HL-60 (cell line): ENCODE measurements around the gene FIG4.

ENCODE experiments used
- DNase-seq, 2 experiments: peaks; one replicate each; pipeline ENCODE4 v3.0.0-alpha.2; 2010 to 2020; ENCODE audit warnings: low read depth in 1 of 2, low spot score in 1 of 2
- H3K27ac ChIP-seq: fragments of 250-450 bp; sonication (Bioruptor Pico); replicated peaks from 2 replicates; pipeline ENCODE4 v1.5.1; 2020; ENCODE audit warnings: mild to moderate bottlenecking, moderate library complexity
- H3K27me3 ChIP-seq: fragments of 250-450 bp; sonication (Bioruptor Pico); 2 replicates; pipeline ENCODE4 v1.5.1; 2021; ENCODE audit warnings: mild to moderate bottlenecking, moderate library complexity; ENCODE audit not compliant: insufficient read depth, poor library complexity, severe bottlenecking
- H3K4me3 ChIP-seq: replicated peaks from 2 replicates; pipeline ENCODE4 v1.5.1; 2011; ENCODE audit warnings: mild to moderate bottlenecking, control low read depth, low read length; ENCODE audit not compliant: insufficient read depth
- GABPA ChIP-seq: IDR thresholded peaks from 2 replicates; pipeline ENCODE4 v1.6.1; 2012; ENCODE audit warnings: low read depth
- POLR2AphosphoS5 ChIP-seq: IDR thresholded peaks from 2 replicates; pipeline ENCODE4 v1.6.1; 2012; ENCODE audit warnings: low read depth
- SPI1 ChIP-seq: IDR thresholded peaks from 2 replicates; pipeline ENCODE4 v1.6.1; 2012; ENCODE audit warnings: low read depth, mild to moderate bottlenecking, borderline replicate concordance
- TF ChIP-seq, protein P1 (sequence below): IDR thresholded peaks from one replicate; pipeline ENCODE4 v1.5.1; 2011; ENCODE audit warnings: low read length, control low read depth, inconsistent platforms; ENCODE audit not compliant: insufficient read depth
- TF ChIP-seq, protein P2 (sequence below): IDR thresholded peaks from 2 replicates; pipeline ENCODE4 v1.6.1; 2012; ENCODE audit warnings: low read depth; ENCODE audit not compliant: insufficient replicate concordance

The FIG4 gene

DNA sequence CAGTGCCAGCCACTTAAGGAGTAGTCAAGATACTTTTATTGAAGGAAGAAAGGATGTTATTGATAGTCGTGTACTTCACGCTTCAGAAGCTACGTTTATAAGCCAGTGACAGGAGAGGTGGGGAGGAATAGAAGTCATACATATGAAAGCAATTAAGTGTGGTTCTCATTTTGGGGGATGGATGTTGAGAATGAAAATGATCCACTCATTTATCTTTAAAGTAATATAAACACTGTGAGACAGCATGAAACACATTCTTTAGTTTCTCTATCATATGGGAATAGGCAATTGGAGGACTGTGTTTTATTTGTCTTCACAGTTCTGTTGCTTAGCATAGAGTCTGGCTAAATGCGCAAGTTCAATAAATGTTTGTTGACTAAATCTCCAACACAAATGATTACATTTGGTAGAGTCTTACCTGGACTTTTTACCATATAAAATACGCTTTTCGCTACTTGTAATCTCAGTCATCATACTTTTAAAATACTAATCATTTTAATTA, 35.3 kb upstream of the FIG4 start:
- H3K4me3 ChIP-seq, result no peak overlapping the region
- no peak overlapping the region for H3K27ac ChIP-seq
- no peak for DNase-seq
- no peak for TF ChIP-seq GABPA
- TF ChIP-seq SPI1, result no peak
- TF ChIP-seq, protein P1, sequence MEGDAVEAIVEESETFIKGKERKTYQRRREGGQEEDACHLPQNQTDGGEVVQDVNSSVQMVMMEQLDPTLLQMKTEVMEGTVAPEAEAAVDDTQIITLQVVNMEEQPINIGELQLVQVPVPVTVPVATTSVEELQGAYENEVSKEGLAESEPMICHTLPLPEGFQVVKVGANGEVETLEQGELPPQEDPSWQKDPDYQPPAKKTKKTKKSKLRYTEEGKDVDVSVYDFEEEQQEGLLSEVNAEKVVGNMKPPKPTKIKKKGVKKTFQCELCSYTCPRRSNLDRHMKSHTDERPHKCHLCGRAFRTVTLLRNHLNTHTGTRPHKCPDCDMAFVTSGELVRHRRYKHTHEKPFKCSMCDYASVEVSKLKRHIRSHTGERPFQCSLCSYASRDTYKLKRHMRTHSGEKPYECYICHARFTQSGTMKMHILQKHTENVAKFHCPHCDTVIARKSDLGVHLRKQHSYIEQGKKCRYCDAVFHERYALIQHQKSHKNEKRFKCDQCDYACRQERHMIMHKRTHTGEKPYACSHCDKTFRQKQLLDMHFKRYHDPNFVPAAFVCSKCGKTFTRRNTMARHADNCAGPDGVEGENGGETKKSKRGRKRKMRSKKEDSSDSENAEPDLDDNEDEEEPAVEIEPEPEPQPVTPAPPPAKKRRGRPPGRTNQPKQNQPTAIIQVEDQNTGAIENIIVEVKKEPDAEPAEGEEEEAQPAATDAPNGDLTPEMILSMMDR, result no peak
- no peak for TF ChIP-seq POLR2AphosphoS5
- TF ChIP-seq, protein P2, sequence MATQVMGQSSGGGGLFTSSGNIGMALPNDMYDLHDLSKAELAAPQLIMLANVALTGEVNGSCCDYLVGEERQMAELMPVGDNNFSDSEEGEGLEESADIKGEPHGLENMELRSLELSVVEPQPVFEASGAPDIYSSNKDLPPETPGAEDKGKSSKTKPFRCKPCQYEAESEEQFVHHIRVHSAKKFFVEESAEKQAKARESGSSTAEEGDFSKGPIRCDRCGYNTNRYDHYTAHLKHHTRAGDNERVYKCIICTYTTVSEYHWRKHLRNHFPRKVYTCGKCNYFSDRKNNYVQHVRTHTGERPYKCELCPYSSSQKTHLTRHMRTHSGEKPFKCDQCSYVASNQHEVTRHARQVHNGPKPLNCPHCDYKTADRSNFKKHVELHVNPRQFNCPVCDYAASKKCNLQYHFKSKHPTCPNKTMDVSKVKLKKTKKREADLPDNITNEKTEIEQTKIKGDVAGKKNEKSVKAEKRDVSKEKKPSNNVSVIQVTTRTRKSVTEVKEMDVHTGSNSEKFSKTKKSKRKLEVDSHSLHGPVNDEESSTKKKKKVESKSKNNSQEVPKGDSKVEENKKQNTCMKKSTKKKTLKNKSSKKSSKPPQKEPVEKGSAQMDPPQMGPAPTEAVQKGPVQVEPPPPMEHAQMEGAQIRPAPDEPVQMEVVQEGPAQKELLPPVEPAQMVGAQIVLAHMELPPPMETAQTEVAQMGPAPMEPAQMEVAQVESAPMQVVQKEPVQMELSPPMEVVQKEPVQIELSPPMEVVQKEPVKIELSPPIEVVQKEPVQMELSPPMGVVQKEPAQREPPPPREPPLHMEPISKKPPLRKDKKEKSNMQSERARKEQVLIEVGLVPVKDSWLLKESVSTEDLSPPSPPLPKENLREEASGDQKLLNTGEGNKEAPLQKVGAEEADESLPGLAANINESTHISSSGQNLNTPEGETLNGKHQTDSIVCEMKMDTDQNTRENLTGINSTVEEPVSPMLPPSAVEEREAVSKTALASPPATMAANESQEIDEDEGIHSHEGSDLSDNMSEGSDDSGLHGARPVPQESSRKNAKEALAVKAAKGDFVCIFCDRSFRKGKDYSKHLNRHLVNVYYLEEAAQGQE, result no peak
- no peaks in the 10 kb centered on the region for H3K27me3 ChIP-seq

DNA sequence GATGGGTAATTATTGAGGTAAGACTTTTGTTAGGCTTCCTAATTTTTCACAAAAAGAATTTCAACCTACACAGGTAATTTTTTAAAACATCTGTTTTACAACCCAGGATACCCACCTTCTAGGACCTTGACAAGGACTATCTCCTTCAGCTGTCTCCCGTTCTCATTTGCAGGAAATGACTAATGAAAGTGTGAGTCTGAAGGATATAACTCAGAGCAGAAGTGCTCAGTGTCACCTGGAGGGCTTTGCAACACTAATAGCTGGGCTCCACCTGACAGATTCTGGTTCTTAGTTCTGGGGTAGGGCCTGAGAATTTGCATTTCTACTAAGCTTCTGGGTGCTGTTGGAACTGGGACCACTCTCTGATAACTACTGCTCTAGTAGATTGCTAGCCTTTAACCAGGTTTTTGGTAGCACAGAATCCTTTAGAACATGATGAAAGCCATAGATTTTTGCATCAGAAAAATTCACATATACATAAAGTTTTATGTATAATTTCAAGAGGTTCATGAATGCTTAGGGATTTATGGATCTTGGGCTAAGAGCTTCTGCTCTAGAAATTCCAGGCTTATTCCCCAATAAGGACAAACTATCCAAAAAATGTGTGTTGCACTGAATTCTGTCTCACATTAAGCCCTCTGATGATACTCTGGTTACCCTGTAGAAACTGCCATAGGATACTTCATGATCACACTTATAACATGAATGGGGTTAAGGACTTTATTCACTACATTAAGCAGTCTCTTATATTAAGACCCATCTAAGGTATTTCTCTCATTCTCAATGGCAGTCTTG, 30.4 kb upstream of the FIG4 start:
- Histone ChIP-seq H3K27ac (no peak overlapping the region), H3K27me3 (no peaks in the 10 kb centered on the region), H3K4me3 (no peak overlapping the region)
- TF ChIP-seq SPI1 (no peak), GABPA (no peak)
- TF ChIP-seq, protein P1, result no peak
- DNase-seq, result no peak

DNA sequence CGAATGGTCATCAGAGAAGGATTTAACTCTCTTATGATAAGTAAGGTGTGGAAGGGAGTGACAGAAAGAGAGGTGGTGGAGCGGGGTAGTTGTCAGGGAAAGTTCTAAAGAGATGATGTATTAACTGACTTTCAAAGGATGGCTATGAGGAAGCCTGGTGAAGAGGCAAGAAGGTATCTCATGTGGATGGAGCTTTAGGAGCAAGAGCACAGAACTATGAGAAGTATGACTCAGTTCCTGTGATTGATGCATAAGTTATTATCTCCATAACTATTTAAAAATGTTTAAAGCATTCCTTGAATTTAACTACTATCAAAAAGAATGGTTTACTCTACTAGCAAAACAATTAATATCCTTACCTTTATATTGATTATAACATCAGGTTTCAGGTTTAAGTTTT, 28.9 kb upstream of the FIG4 start:
- Histone ChIP-seq H3K4me3 (no peak overlapping the region), H3K27me3 (no peaks in the 10 kb centered on the region), H3K27ac (no peak overlapping the region)
- TF ChIP-seq, protein P1, result no peak
- TF ChIP-seq SPI1 (no peak), GABPA (no peak), POLR2AphosphoS5 (no peak)
- TF ChIP-seq, protein P2, result no peak
- DNase-seq, result no peak
